HL-60/S4 (cell line): Measurements from ENCODE around the gene LMOD1.
"Not testable (repeated sequence)": the region's sequence is repeated elsewhere in the genome, so short reads cannot be mapped to it uniquely, and the experiment has no call there.

Experiments used
- in situ Hi-C: fragments of 300-500 bp; cut with MboI; formaldehyde crosslinking; loops from 2 replicates; pipeline ENCODE4 v1.14.3; 2022; ENCODE audit warnings: low sequenced_read_pairs

Gene LMOD1

DNA sequence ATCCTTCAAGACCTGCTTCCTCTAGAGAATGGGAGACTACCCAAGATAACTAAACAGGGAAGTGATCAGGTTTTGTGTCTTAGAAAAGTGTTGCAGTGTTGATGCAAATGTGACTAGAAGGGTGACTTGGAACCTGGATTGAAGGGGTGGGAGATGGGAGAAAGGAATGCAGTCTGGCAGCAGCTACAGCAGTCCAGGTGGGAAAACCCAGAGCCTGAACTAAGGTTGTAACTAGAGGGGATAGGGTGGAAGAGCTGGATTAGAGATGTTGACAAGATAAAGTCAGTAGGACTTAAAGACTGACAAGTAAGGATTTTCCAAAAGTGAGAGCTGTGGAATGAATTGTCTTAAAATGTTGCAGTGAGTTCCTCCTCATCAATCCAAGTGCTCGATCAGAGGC, 64.7 kb downstream of the LMOD1 start:
- in situ Hi-C loops, result loop anchor here (25.0 kb wide), 1 partner anchor 231 kb away; the partner anchor contains the start of gene GPR37L1

GRCh38 chr1:201880928-201881571, 65.3 kb downstream of the LMOD1 start:
- in situ Hi-C loops, result loop anchor here (25.0 kb wide), 1 partner anchor 231 kb away; the partner anchor contains the start of gene GPR37L1

DNA sequence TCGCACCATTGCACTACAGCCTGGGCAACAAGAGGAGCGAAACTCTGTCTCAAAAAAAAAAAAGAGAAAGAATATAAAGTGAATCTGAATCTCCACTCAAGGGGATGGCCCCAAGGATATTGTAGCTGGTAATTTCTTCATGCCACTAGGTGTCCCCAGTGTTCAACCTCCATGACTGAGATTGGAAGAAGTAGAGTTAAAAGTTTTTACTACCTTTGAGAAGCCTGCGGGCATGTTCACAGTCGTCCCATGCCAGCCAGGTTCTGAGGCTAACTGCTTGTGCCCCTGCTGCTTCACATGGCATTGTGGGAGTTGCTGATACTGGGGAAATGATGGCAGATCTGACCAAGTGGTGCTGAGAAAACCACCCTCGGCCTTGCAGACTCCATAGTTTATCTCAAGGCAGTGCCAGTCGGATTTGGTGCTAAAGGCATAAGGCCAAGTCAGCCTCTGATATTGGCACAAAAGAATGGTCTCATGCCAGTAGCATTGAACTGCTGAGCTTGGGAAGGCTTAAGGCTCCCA, 68.4 kb downstream of the LMOD1 start:
- in situ Hi-C loops, result loop anchor here (25.0 kb wide), 1 partner anchor 234 kb away; the partner anchor contains the start of gene GPR37L1

- in situ Hi-C loops, result loop anchor here (25.0 kb wide), 1 partner anchor 236 kb away; the partner anchor contains the start of gene GPR37L1
Observed at GRCh38 chr1:201876148-201876818, 70.1 kb downstream of the LMOD1 start.

- in situ Hi-C loops, result loop anchor here (25.0 kb wide), 1 partner anchor 238 kb away; the partner anchor contains the start of gene GPR37L1
Observed at GRCh38 chr1:201874672-201875071, 71.7 kb downstream of the LMOD1 start.

DNA sequence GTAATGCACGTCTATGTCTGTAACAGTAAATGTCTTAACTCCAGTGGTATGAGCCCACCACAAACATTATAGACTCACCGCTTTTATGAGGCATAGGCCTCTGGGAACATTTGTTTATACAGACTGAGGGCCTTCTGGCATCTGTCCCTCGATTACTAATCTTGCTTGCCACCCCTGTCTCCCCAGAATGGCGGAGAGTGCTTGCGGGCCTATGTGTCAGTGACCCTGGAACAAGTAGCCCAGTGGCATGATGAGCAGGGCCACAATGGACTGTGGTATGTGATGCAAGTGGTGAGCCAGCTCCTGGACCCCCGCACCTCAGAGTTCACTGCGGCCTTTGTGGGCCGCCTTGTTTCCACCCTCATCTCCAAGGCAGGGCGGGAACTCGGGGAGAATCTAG, 76.0 kb downstream of the LMOD1 start:
- in situ Hi-C loops, result no loop called here

DNA sequence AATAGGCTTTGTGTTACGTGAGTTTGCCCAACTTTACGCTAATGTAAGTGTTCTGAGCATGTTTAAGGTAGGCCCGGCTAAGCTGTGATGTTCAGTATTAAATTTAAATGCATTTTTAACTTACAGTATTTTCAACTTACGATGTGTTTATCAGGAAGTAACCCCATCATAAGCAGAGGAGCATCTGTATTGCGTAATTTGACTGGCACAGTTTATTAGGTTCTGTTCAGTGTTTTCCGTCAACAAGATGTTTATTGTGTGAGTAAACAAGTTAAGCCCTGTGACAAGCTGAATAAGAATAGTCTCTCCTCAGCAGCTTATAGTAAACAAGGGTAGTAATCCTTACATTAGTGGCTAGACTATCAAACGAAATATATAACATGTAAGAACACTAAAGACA, 84.9 kb downstream of the LMOD1 start:
- in situ Hi-C loops, result no loop called here

DNA sequence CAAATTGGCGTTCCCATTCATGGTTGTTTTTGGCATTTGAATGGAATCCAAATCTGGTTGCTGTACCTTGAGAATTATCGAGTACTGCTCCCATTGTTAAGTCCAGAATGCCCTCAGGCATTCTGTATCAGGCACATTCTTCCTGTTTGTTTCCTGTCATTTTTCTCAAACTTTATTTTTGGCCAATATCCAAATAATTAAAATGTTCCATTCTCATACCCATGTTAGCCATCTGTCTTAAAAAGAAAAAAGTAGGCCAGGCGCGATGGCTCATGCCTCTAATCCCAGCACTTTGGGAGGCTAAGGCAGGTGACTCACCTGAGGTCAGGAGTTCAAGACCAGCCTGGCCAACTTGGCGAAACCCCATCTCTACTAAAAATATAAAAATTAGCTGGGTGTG, 86.9 kb downstream of the LMOD1 start:
- in situ Hi-C loops, result no loop called here

- in situ Hi-C loops, result not testable (repeated sequence)
Observed at GRCh38 chr1:201856722-201857121, 89.6 kb downstream of the LMOD1 start.

GRCh38 chr1:201851949-201852348, 94.4 kb downstream of the LMOD1 start:
- in situ Hi-C loops, result no loop called here

DNA sequence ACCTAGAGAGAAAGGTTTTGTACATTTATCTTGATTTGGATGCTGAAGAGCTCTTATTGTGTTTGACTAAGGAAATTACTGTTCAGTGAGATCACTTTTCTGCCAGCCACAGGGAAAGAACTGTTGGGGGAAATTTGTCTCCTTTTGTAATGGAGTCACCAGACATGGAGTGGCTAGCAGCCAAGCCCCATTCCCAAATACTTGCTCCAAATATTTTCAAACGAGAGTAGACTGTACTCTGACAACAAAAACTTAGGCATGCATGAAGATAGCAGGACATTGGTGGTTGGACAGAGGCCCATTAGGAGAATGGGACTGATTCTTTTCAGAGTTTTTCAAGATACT, 96.3 kb downstream of the LMOD1 start:
- in situ Hi-C loops, result no loop called here

GRCh38 chr1:201849372-201850052, 96.8 kb downstream of the LMOD1 start:
- in situ Hi-C loops, result no loop called here

DNA sequence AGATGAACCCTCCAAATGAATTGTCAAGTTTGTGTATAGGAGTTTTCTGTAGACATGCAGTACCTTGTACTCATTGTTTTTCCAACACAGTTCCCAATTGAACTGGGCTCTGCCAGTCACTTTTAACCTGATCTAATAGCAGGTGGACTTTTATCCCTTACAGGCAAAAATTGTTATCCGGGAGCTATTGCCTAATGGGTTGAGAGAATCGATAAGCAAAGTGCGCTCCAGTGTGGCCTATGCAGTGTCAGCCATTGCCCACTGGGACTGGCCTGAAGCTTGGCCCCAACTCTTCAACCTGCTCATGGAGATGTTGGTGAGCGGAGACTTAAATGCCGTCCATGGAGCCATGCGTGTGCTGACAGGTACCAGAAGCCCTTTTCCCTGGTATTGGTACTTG, 98.1 kb downstream of the LMOD1 start:
- in situ Hi-C loops, result no loop called here

DNA sequence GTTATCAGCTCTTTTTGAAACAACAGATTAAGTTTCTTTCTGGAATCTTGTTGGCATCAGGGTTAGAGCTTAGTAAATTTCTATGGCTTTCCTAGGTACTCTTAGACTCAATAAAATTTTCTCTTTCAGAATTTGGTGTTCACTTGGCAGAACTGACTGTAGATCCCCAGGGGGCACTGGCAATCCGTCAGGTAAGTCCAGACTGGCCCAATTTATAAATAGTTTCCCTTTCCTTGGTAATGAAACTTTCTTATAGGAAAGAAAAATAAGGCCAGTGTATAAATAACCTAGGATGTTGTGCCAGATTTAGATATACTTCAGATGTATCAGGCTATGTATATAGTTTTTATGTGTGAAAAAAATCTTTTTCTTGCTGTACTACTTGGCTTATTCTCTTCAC, 99.2 kb downstream of the LMOD1 start:
- in situ Hi-C loops, result no loop called here
